KOPT-K1 (cell line): ENCODE data around the gene PDPN.

ENCODE experiments used
- H3K27ac ChIP-seq: fragments of 200-600 bp; sonication (generic); 2 replicates; pipeline ENCODE4 v1.5.1; 2016; ENCODE audit warnings: antibody characterized with exemption, mild to moderate bottlenecking, low read depth, low read length; ENCODE audit not compliant: poor library complexity, severe bottlenecking
- H3K36me3 ChIP-seq: fragments of 200-600 bp; sonication (generic); 2 replicates; pipeline ENCODE4 v1.5.1; 2017; ENCODE audit warnings: antibody characterized with exemption, mild to moderate bottlenecking, low read length, moderate library complexity; ENCODE audit not compliant: insufficient read depth
- H3K9me3 ChIP-seq: fragments of 200-600 bp; sonication (generic); 2 replicates; pipeline ENCODE4 v1.5.1; 2017; ENCODE audit warnings: antibody characterized with exemption, low read length, mild to moderate bottlenecking; ENCODE audit not compliant: insufficient read depth, poor library complexity, severe bottlenecking

Gene PDPN

DNA sequence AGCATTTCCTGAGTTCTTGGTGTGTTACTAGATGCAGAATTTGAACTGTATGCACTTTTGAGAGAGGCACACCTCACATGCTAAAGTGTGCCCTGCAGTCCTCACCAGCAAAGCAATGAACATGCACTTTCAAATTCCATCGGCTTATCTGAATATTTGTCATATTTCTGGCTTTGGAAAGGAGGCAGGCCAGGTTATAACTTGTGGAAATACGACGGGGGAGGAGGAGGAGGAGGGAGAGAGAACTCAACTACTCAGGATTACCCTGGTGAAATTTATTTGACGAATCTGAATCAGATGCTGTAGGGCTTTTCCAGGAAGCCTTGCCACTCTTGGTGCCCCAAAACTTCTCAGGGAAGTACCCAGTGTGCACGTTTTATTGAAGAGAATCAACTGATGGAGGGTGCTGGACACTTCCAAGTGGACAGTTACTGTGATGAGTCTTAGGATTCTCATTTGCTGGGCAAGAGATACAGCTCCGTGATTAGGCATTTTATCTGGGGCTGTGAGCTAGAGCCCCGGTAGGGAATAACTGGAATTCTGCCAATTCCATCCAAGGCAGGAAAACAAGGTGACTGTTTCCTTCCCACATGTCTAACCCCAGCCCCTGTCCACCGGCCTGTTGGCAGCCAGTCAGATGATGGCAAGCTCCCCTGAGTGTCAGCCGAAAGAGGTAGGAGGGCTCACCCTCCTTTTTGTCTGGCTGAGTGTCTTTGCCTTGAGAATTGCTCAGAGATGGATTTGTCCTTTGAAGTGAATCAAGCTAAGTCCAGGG, 3.8 kb downstream of the PDPN start:
- no peaks in the 10 kb centered on the region for H3K9me3 ChIP-seq
- H3K36me3 ChIP-seq = no peaks in the 10 kb centered on the region
- no peak overlapping the region for H3K27ac ChIP-seq

DNA sequence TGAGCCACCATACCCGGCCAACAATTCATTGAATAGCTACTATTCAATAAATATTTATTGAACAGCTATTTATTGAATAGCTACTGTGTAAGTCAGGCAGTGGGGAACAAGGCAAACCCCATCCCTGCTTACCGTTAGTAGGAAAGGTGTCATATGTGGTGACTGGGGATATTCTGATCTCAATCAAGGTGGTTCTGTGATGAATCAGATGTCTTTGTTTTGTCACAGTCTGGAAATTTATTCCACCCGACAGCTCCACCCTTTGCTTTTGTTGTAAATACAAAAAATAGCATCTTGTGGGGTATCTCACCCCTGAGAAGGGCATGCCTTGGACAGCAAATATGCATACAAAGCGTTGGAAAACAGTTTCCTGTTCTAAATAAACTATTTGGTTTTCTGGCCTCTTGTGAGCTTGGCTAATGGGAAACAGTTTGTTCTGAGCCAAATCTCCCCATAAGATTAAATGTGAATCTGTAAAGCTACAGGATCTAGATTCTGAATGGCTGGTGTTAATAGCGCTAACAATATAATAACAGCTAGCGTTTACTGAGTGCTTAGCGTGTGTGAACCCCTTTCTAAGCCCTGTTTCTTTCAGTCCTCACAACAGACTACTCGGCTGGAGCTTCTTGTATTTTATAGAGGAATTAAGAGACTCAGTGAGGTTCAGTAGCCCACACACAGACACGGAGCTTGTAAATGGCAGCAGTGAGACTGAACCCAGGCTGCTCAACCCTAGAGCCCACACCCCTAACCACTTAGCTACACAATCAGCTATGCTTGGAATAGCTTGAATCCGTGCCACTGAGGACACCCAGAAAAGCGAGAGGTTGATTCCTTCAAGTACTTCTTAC, 5.5 kb downstream of the PDPN start:
- Histone ChIP-seq H3K9me3 (no peaks in the 10 kb centered on the region), H3K36me3 (no peaks in the 10 kb centered on the region), H3K27ac (no peak overlapping the region)

DNA sequence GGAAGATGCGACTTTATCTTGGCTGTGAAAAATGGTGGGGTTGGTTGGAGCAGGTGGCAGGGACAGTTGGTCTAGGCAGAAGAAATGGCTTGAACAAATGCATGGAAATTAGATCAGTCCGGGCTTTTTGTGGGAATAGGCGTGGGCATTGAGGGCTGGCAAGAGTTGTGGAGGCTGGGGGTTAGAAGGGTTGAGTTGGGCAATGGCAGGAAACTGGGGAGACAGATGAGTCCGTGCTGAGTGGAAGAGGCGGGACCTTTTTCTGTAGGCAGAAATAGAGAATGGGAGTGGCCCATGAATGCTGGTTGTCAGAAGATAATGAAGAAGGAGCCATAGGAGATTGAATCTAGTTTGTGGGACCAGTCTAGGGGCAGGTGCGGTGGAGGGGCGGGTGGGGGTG, 6.9 kb downstream of the PDPN start:
- no peak overlapping the region for H3K27ac ChIP-seq
- no peaks in the 10 kb centered on the region for H3K36me3 ChIP-seq
- H3K9me3 ChIP-seq = no peaks in the 10 kb centered on the region

DNA sequence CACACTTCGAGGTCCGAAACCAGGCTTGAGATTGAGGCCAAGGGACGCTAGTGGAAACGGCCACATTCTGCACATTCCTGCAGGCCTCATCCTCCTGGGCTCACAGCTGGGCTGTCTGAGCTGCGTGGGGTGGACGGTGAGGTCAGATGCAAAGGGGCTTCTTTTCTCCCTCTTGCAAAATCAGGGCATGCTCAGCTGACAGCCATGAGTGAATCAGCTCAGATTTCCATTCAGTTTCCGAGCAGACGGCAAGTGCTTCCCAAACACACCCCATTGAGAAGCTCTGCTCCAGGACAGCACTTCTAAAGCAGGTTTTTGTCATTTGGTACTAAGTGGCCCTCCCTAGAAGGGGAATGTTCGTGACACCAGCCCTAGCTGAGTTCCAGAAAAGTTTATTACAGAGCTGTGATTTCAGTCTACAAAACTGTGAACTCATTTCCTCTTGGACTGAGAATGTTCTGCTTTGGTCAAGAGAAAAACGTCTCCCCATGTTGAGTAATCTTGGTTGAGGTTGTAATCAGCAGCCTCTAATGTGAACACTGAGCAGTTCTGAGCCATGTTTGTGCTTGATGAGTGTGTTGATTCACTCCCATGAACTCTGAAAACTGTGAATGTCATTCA, 10.0 kb downstream of the PDPN start:
- no peaks in the 10 kb centered on the region for H3K9me3 ChIP-seq
- no peak overlapping the region for H3K27ac ChIP-seq
- H3K36me3 ChIP-seq = no peaks in the 10 kb centered on the region

DNA sequence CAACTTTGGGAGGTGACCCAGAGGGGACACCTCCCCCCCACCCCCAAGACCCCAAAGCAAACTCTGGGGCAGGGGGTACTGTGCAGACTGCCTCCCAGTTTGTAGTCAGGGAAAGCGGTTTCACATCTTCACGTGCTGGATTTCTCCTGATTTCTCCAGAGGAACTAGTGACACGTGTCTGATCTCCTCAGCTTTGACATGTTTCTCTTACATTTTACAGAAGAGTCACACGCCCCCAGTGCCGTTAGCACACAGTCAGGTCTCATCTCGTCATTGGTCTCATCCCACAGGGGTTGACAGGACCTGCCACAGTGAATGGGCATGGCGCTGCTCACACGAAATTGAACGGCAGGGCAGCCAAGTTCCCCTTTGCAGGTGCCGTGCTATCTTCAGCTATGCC, 11.8 kb downstream of the PDPN start:
- H3K36me3 ChIP-seq = no peaks in the 10 kb centered on the region
- no peak overlapping the region for H3K27ac ChIP-seq
- H3K9me3 ChIP-seq = no peaks in the 10 kb centered on the region

DNA sequence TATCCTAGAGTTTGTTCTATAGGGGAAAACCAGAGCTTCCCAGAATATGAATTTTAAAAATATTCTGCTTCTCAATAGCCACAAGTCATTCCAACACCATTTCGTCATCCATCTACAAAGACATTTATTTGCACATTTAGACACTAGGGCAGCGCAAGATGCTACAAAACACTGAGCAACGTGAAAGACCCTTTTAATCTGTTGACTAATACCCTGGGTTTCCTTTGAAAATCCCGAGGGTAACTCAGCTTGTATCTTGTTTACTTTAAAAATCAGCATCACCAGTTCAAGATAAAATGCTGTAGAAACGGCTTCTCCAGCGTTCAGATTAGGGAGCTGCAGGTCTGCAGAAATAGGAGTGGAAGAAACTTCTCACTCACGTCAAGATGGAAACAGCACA, 13.5 kb downstream of the PDPN start:
- H3K27ac ChIP-seq = no peak overlapping the region

DNA sequence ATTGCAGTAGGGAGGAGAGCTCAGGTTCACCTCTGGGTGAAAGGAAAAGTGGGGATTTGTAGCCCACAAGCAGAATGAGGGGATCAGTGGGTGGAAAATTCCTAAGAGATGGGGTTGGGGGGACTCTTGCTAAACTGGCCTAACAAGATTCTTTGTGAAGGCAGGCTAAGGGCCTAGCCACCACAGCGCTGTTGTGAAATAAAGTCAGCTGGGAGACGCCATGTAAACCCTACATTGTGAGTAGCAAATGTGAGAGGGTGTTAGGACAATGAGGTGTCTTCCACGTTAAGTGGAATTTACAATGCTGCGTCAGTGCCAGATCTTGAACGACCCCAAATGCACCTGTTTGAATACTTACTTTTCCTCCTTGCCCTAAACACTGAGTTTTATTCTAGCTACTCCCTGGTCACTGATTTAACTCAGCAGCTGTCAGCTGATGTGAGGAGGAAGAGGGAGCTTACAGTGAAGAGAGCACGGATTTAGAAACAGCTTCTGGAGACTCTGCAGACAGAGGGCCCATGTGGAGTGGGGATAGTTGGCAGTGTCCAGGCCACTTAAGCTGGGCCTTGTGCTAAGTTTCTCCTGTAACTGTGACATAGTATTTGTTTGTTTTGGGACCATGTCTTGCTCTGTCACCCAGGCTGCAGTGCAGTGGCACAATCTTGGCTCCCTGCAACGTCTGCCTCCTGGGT, 17.3 kb downstream of the PDPN start:
- H3K36me3 ChIP-seq = no peaks in the 10 kb centered on the region
- no peaks in the 10 kb centered on the region for H3K9me3 ChIP-seq
- H3K27ac ChIP-seq = no peak overlapping the region

More for the DNA sequence above, 13.5 kb downstream of the PDPN start:
- H3K36me3 ChIP-seq = no peaks in the 10 kb centered on the region
- no peaks in the 10 kb centered on the region for H3K9me3 ChIP-seq

DNA sequence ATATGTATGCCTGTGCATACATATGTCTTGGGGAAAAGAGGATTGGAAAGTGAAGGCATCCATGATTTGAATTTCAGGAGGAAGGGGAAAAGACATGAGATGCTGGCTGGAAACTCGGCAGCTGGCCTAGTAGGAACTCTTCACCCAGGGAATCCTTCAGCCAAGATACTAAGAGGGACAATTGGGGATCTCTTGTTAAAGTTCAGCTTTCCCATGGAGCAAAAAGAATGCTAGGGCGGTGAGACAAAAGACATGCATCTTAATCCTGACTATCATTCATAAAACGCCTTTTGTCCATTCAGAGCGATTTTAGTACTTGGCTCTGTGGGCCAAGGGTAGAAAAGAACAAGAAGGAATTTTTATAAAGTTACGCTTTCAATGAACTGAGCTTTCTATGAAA, 20.5 kb downstream of the PDPN start:
- Histone ChIP-seq H3K27ac (no peak overlapping the region), H3K36me3 (no peaks in the 10 kb centered on the region), H3K9me3 (no peaks in the 10 kb centered on the region)

DNA sequence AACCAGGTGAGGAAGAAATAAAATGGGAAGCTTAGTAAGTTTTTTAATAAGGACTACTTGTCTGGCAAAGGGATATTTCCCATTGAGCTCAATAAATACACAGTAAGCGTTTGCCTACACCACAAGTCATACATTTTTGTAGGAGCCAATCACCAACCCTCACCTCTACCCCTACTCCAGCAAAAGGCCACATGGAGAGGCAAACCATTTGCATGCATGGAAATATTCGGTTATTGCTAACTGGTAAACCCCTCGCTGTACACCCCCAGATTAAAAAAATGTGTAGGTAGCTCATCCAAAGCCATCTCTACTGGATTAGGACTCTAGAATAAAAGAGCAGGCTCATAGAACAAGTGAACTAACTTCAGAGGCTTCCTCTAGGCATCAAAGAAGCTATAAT, 21.1 kb downstream of the PDPN start:
- no peaks in the 10 kb centered on the region for H3K9me3 ChIP-seq
- H3K36me3 ChIP-seq = no peaks in the 10 kb centered on the region
- H3K27ac ChIP-seq = no peak overlapping the region

DNA sequence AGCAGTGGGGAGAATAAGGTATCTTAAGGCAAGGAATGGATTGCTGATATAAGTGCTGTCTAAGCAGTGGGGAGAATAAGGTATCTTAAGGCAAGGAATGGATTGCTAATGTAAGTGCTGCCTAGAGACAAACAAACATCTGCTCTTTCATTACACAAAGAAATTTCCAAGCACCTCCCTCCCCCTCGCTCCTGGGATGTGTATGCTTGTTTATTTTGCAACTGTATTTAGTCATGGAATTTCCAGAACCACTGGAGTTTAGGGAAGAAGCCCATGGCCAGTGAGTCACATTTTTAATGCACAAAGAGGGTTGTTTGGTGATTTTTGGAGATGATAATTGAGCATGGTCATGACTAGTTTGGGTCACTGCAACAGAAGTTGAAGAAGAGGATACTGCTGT, 21.5 kb downstream of the PDPN start:
- H3K9me3 ChIP-seq = no peaks in the 10 kb centered on the region
- no peaks in the 10 kb centered on the region for H3K36me3 ChIP-seq
- H3K27ac ChIP-seq = no peak overlapping the region

DNA sequence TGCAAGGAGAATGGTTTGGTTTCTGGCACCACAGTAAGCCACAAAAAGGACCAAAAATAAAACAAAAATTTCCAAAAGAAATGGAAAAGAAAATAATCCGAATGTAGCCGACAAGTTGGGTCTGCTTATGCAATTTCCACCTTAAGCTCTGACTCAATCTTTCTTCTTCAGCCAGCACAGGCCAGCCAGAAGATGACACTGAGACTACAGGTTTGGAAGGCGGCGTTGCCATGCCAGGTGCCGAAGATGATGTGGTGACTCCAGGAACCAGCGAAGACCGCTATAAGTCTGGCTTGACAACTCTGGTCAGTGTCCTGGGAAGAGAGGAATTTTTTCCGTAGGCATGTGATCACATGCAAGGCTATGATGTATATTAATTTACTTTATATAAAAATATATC, 23.4 kb downstream of the PDPN start:
- Histone ChIP-seq H3K9me3 (no peaks in the 10 kb centered on the region), H3K27ac (no peak overlapping the region), H3K36me3 (no peaks in the 10 kb centered on the region)

DNA sequence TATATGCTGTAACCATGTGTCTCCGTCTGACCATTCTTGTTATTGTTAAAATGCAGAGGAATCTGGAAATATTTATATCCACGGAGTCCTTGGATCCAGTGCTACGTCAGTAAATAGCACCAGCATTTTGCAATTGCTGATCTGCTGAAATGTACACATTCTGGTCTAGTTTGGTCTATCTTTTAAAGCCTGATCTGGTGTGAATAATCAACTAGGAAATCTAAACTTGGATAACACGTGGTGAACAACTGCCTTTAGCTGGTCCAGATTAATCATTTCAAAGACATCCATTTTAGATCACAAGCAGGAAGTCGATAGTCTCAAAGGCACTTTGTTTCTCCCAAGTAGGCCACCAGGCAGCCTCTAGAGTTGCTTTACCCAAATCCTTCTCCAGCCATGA, 32.6 kb downstream of the PDPN start:
- H3K27ac ChIP-seq = no peak overlapping the region
- H3K36me3 ChIP-seq = no peaks in the 10 kb centered on the region
- H3K9me3 ChIP-seq = peaks cover 5% of the 10 kb centered on the region

DNA sequence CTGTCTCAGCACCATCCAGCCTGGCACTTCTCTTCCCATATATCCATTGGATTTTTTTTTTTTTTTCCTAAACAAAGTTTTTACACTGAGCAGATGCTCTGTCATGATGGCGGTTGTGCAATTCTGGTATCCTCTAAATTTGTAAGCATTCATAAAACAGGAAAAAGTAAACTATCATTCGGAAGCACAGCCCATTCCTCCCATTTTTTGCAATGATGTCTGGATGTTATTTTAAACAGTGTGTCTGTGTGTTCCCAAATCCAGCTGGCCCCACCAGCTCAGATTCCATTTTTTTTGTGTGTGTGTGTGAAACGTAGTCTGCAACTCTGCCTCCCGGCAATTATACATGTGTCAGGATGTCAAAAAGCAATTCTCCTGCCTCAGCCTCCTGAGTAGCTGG, 33.5 kb downstream of the PDPN start:
- Histone ChIP-seq H3K36me3 (no peaks in the 10 kb centered on the region), H3K27ac (no peak overlapping the region), H3K9me3 (peaks cover 5% of the 10 kb centered on the region)

DNA sequence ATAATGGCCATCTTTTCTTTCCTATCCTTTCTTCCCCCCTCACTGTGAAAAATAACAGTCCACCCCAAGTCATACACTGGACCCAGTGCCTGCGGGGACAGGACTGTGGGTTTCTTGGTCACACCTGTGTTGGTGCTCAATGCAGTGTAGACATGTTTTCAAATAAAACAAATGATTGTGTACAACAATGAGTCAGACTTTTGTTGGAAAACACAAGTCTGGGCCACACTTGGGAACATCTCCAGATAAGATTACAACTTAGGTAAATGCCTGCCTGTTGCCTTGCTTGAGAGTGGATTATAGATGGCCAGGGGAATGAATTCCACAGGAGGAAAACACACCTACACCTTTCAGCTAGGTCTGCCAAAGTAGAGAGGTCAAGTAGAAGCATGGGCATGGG, 34.1 kb downstream of the PDPN start:
- H3K36me3 ChIP-seq = no peaks in the 10 kb centered on the region

DNA sequence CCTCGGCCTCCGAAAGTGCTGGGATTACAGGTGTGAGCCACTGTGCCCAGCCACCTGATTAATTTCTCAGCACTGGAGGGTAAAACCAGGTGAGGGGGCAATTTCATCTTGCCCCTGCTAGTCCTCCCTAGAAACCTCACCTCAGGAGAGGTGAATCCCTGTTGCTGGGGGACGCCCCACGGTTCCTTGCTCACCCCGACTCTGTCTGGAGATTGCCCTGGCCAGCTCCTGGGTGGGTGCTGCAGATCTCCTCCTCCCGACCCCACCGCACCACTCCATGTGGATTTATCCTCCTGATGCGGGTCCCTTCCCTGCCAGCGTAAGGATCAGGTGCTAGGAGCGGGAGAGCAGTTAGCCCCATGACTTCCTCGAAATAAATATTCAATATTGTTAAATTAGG, 34.9 kb downstream of the PDPN start:
- no peaks in the 10 kb centered on the region for H3K36me3 ChIP-seq
- H3K9me3 ChIP-seq = peaks cover 5% of the 10 kb centered on the region

More for the DNA sequence above, 34.1 kb downstream of the PDPN start:
- H3K9me3 ChIP-seq = peaks cover 5% of the 10 kb centered on the region
- H3K27ac ChIP-seq = no peak overlapping the region

More for the DNA sequence above, 34.9 kb downstream of the PDPN start:
- no peak overlapping the region for H3K27ac ChIP-seq
